GM21423 (cell line): ENCODE measurements around the gene MTCP1.

Experiments
- ATAC-seq: cut with Tn5 transposase; IDR thresholded peaks from one replicate; pipeline ENCODE4 v1.9.1; 2021; ENCODE audit warnings: mild to moderate bottlenecking, moderate library complexity; ENCODE audit not compliant: unreplicated experiment

MTCP1 gene, protein sequence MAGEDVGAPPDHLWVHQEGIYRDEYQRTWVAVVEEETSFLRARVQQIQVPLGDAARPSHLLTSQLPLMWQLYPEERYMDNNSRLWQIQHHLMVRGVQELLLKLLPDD

DNA sequence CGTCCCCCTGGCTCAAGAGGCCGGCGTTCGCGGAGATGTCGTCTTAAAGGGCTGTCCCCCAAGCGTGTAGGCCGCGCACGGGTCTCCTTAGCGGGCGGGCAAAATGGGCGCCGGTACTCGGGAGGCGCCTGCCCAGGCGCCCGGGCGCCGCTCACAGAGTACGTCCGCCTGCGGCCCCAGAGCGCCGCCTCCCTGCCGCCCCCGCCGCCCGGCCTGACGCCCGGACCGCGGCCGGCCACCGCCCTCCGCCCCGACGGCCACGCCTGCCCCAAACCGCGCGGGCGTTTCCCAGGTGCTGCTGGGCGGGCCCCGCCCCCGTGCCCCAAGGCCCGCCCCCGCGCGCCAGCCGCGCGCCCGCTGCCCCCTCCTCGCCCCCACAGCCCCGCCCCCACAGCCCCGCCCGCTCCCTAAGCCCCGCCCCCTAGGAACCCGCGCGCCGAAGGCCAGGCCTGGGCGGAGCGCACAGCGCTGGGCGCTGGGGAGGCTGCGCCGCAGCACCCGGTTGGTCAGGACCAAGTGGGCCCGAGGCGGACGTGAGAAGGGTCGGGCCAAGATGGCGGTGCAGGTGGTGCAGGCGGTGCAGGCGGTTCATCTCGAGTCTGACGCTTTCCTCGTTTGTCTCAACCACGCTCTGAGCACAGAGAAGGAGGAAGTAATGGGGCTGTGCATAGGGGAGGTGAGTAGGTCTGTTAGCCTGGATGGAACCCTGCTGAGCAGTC lies at the start of gene MTCP1, which contains the start of the genes BRCC3 and CMC4:
Gene MTCP1 (minus strand): TSS at position 162 of the 719 bp plus-strand sequence. CDS start 5,126 bp downstream, outside the sequence.
Gene BRCC3 (plus strand): TSS at position 534 of the 719 bp plus-strand sequence. CDS start 20 bp downstream, at position 554.
Gene CMC4 (minus strand): TSS at position 162 of the 719 bp plus-strand sequence. CDS start 7,113 bp downstream, outside the sequence.
- ATAC-seq, result peak; percentile 87

DNA sequence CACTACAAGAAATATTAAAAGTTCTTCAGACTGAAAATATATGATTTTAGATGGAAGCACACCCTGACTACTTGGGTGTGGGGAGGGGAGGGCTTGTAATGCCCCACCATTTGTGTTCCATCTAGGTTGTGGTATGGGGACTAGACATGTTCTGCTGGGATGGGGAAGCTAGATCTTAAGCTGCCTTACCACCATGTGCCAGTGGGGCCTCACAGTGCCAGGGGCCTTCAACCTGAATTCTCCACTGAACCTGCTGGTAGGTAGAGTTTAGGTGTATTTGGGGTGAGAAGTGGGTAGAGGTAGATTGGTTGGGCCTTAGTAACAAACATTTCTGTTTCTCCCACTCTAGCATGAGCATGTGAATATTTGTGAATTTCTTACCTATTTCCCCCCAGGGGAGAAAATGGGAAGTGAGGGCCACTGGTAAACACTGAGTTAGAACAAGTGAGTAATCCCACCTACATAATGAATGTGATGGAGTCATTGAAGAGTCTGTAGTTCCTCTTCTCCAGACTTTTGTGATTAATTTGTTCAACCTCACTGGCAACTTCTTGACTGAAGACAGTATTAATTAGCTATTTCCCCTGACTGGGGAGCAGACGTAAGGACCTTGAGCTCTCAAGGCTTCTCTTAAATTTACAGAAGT lies 44.4 kb upstream of the MTCP1 start:
- ATAC-seq, result no peak

DNA sequence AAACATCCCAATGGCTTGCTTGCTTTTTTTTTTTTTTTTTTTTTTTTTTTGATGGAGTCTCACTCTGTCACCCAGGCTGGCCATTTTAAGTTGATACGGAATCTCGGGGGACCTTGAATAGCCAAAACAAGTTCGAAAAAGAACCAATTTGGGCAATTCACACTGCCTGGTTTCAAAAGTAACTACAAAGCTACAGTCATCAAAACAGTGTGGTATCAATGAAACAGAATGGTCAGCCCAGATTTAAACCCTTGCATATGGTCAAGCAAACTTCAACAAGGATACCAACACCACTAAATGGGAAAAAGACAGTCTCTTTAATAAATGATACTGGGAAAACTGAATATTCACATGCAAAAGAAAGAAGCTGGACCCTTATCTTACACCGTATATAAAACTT lies 42.2 kb upstream of the MTCP1 start:
- no peak for ATAC-seq

DNA sequence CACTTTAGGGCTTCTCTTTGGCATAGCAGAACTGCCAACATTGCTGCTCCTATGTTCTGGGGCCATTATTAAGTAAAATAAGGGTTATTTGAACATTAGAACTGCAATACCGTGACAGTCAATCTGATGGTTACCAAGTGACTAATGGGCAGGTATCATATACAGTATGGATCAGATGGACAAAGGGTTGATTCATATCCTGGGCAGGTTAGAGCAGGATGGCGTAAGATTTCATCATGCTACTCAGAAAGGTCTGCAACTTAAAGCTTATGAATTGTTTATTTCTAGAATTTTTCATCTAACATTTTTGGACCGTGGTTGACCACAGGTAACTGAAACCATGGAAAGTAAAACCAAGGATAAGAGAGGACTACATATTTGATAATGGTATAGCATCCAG lies 41.2 kb upstream of the MTCP1 start:
- no peak for ATAC-seq

DNA sequence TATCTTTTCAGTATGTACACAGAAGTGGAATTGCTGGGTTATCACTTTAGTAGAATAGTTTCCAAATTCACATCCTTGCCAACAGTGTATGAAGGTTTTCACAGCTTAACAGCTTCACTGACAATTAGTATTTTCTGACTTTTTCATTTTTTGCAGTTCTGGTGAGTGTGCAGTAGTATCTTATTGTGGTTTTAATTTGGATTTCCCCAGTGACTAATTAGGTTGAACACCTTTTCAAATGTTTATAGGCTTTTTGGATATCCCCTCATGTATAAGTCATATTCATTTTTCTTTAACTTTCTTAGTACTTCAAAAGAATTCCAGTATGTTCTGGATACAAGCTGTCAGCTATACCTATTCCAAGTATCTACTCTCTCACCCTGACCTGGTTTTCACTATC lies 37.5 kb upstream of the MTCP1 start:
- ATAC-seq, result no peak

DNA sequence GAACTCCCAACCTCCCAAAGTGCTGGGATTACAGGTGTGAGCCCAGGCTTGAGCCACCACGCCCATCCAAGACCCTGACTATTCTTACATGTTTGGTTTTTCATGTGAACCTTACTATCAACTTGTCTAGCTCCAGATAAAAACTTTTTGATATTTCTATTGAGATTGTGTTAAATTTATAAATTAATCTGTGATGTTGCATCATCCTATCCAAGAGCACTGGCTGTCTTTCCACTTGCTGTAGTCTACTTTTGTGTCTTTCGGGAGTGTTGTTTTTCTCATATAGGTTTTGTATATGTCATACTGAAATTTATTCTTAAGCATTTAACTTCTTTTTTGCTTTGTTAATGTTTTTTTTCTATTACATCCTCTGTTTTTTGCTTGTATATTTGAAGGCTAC lies 35.0 kb upstream of the MTCP1 start:
- no peak for ATAC-seq

DNA sequence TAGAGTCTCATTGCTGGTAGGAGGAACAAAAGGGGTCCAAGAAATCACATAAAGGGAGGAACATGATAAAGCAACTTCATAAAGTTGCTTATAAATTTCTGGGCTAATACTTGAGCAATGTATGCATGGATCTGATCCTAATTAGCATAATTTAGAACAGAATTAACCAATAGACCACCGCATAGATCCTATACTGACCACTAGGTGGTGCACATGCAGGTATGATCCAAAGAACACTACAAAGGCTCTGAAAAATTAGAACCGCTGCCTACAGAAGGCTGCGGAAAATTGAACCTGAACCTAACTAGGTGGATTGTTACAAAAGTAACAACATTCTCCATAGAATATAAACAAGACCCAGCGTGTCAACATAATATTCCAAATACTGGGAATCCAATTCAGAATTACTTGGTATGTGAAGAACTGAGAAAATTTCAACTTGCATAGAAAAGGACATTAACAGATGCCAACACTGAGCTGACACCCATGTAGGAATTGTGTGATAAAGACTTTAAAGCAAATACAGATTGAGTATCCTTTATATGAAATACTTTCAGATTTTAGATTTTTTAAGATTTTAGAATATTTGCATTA lies 23.6 kb upstream of the MTCP1 start:
- ATAC-seq, result peak; percentile 49

DNA sequence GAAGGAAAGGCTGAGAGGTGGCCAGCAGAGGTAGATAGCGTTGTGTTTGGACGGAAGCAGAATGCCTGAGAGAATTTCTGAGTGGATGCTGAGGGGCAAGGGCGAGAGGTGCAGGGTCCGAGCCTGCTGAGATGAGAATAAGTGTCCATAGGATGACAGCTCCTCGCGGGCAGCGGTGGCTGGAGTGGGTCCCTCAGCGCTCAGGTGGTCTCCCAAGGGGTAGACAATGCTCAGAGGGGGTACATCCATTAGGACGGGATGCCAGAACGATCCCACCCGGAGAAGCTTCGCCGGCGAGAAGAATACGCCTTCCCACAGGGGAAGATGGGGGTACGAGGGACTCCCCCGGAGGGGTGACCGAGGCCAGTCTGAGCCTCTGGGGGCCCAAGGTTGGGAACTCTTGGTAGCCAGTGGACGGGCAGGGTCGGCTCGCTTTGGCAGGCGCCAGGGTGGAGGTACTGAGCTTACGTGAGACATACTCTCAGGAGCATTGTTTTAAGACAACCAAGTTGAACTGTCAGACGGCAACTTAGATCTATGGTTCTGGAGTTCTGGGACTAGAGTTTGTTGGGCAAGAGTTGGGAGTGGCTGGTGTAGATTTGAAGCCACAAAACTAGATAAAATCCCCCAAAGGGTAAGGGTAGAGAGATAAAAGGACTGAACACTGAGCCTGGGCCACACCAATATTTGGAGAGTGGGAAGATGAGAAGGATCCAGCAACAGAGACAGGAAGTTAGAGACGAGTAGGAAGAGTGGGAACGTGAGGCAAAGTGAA lies 16.2 kb upstream of the MTCP1 start:
- no peak for ATAC-seq

DNA sequence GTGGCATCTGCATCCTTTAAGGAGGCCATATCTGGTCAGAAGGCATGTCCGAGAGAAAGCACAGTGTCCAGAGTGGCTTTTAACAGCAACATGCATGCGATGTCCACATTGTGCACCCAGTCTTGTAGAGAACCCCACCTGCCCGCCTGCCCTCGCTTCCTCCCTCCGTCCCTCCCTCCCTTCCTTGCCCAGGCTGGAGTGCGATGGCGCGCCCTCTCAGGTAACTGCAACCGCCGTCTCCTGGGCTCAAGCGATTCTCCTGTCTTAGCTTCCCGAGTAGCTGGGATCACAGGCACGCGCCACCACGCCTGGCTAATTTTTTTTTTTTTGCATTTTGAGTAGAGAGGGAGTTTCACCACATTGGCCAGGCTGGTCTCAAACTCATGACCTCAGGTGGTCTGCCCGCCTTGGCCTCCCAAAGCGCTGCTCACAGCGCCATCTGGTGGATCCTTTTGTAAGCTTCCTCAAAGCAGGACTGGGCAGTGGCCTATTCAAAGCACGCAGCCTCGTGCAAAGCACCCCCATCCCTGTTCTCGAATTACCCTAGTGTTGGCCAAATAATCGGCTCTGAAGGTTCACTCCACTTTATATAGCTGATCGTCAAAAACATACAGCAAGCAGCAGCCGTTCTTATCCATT lies 15.4 kb upstream of the MTCP1 start:
- no peak for ATAC-seq

DNA sequence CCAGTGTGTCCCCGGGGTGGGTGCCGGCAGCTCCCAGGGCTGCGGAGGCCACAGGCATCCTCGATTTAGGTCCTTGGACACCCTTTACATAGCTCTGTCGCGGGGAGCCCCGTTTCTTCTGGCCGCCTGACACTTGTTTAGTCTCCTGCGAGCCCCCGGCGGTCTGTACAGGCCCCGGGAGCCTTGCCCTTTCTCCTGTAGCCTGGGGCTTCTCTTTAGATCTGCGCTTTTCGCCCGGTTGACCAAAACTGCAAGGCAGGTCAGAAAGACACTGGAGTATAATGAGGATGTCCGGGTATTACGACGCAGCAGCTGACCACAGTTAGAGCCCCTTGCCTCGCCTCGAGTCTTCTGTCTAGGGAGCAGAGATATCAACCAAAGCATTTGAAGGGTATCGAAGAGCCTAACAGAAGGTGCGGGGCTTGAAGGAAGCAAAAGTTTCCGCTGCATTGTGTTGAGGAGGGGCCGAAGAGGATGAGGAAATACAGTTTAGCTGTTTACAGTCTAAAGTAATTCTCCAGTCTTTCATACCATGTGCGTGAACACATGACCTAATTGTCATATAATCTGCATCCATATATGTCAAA lies 851 bp upstream of the MTCP1 start:
- peak; percentile 11 for ATAC-seq

DNA sequence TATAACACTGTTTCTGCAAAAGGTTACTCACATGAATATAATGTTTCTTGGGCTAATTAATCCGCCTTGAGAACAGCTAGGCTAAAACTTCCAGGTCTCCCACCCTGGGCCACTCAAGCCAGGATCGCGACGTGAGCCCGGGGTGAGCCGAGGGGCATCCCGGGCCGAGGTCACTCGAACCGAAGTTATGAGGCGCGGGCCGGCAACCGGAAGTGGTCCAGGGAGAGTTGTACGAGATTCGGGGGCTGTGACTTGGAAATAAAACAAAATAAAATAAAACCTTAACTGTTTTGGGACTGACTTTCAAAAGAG lies 317 bp downstream of the MTCP1 start:
- peak; percentile 20 for ATAC-seq

DNA sequence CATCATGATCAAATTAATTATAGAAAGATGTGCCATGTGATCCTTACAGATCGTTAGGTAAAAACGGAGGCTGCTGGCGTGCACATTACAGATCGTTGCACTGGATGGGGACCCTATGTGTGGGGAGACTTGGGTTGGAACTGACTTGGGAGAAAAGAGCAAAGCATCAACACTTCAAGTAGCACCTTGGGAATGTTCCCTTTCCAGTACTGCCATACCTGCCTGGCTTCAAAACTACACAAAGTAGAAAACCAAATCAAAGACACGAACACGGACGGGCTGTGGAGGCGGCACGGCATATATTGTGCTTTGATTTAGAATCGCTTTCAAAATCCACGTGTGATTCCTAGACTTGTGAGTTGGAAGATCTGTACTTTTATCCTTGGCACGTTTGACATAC lies 898 bp downstream of the MTCP1 start:
- no peak for ATAC-seq

DNA sequence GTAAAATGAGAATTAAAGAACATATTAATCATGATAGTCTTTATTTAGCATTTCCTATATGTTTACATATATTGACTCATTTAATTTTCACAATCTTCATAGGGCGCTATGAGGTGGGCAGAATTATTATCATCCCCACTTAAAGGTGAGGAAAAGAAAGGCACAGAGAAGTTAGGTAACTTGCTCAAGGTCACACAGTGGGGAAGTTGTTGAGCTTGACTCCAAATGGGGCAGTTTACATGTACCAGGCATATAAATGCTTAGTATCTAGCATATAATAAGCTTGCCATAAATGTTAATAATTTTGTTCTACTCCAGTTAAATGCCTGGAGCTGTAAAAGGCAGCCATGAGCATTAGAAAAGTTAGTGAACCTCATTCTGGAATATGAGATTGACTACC lies 1.5 kb downstream of the MTCP1 start:
- no peak for ATAC-seq

DNA sequence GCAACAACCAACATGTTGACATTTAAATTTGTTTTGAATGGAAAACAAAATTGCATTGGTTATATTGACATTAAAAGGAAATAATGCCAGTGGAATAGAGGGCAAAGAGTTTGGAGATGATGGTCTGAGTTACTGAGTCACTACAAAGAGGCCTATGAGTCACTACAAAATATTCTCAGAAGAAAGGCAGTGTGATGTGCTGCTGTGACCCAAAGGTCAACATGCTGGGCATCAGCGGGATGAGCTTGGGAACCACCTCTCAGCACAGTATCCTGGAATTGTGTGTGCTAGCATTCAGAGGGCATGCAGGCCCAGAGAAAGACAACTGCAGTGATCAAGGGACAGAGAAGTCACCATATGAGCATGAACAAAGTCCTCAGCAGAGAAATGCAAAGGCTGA lies 2.8 kb downstream of the MTCP1 start:
- ATAC-seq, result no peak

DNA sequence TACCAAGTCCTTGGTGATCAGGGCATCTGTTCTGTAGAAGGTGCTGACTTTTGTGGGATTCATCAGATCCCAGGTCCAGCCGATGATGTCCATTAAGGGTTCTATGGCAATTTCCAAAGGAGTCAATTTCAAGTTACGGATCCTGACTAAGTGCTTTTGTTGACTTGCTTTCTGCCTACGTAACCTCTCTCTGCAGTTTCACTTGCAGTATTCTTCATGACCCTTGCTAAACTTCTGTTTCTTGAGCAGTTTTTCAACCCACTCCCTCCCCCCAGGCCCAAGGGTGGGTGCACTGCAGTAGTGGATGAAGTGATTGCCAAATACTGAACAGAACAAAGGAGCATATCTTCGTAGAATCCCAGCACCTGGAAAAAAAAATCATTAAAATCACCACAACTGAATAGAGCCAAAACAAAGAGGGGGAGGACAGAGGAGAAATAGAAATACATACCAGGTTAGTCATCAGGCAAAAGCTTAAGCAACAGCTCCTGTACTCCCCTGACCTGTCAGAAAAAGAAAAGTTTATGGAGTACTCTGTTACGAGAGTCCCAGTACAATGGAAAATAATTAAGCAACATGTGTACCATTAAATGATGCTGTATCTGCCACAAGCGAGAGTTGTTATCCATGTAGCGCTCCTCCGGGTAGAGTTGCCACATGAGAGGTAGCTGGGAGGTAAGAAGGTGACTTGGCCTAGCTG lies 5.8 kb downstream of the MTCP1 start:
- ATAC-seq, result no peak

DNA sequence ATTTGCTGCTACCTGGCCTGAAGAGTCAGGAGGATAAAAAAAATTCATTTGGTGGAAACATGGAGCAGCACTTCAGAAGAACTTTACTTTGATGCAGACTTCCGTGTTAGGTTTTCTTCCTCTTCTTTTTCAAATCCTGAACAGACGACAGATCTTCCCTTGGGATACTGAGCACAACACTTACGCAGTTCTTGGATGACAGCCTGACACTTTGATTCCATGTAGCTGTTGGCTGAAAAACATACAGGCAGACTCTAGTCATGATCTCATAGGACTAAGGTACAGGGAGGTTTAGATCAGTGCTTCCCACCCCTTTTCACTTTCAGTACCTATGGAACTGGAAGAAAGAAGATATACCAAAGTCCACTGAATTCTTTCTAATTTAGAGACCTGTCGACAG lies 9.2 kb downstream of the MTCP1 start:
- no peak for ATAC-seq

DNA sequence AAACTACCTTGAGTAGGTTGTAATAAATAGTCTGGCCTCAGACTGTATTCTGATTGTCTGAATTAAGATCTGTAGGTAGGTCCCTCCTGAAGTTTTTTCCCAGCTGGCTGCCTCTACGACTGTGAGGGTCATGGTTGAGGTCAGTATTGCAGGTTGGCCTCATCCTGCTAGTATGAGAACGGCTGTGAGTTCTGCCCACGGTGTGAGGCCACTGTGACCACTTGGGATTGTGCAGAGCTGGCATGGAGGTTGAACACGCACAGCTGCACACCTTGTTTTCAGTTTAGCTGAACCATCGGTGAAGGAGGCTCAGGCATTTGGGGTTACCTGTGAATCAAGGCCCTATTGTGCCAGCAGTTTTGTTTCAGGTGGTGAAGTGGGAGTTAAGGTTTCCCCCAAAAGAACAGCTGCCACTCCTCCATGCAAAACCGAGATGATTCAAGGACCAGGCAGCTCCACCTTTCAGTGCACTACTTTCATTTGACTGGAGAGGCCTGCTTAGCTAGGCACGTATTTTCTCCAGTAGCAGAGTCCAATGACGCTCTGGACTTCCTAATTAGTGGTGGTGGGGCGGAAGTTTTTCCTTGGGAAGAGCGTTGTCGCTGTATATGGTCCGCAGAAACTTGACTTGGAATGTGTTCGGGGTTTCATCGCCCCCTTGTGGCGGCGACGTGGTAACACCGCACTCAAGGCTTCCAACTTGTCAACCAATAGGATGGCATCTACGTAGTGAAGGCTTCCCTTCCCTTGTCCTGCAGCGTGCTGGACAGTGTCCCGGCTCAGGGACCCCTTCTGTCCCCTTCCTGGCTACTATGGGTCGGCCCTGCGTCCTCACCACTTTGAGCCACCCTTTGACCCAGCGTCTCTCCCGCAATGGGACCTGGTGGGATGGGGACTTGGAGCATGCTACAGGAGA lies 13.8 kb downstream of the MTCP1 start:
- peak; percentile 71 for ATAC-seq

DNA sequence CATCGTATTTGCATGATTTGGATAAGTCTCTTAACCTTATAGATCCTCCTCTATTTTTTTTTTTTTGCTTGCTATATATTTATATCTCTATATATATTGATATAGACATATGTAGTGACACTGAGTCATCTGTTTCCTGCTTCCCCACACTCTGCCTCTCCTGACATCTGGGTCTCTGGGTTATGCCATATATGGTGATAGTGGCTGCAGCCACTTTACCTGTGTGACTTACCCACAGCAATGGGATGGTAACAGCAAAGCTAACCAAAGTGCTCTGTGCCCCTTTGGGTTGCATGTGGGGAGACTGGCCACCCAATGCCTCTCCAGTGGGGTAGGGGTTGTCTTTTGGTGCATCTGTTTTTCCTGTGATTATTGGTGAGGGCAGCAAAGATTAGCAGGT lies 14.5 kb downstream of the MTCP1 start:
- ATAC-seq, result no peak

DNA sequence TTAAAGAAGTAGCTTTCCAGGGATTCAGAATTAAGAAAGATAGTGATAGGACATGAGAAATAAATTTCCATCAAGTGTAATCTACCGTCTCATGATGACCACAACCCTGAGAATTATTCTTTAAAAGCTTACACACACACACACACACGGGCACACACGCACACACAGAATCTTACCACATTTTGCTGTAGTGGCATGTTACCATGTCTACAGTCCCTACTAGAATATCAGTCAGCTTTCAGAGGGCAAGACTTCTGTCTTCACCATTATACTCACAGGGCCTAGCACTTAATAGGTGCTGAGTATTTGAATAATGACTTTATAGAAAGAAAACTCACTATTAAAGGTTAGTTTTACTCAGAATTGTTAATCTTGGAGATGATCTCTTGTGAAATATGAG lies 15.4 kb downstream of the MTCP1 start:
- ATAC-seq, result no peak
